ENCODE results near the gene DNAJA4. TPM values are rescaled to one million over a fixed set of nuclear protein-coding genes. Genes with fewer than 3 reads are reported as not detected.

Gene DNAJA4
- total and polyA plus RNA-seq, 2 of the 13 experiments (the other 11 are each of a cell fraction or from before 2014, with no cell fraction given), result not detected

- TF ChIP-seq SOX5 (CRISPR knock-in tag; IDR thresholded peaks at IDR 0.05; ENCODE audit: borderline replicate concordance) (0 out of 2 replicates have a peak, but pooled peaks have one; percentile 55), ATF3 (CRISPR knock-in tag; IDR thresholded peaks at IDR 0.05) (no peak; the same call in 1 of the 2 replicates), TAF1 (CRISPR knock-in tag; IDR thresholded peaks at IDR 0.05) (peak; percentile 81), HDAC1 (CRISPR knock-in tag; IDR thresholded peaks at IDR 0.05) (peak; percentile 98), IRF2 (CRISPR knock-in tag; IDR thresholded peaks at IDR 0.05) (peak; percentile 72; the same call in 1 of the 2 replicates), PAXIP1 (CRISPR knock-in tag; conservative IDR thresholded peaks at IDR 0.05) (peak; percentile 56), ETV5 (CRISPR knock-in tag; IDR thresholded peaks at IDR 0.05; ENCODE audit: borderline replicate concordance) (peak; percentile 76; the same call in 1 of the 2 replicates), SMYD3 (CRISPR knock-in tag; IDR thresholded peaks at IDR 0.05) (no peak), ZNF335 (CRISPR knock-in tag; IDR thresholded peaks at IDR 0.05) (no peak), ATF7 (IDR thresholded peaks at IDR 0.05) (no peak), ATF7 (CRISPR knock-in tag; IDR thresholded peaks at IDR 0.05) (peak; percentile 60; the same call in 1 of the 2 replicates), ZNF746 (CRISPR knock-in tag; IDR thresholded peaks at IDR 0.05) (0 out of 2 replicates have a peak, but pooled peaks have one; percentile 22), TFE3 (CRISPR knock-in tag; IDR thresholded peaks at IDR 0.05) (0 out of 2 replicates have a peak, but pooled peaks have one; percentile 34), RBM39 (IDR thresholded peaks at IDR 0.05; ENCODE audit: low read depth, low read length, poor library complexity, severe bottlenecking) (no peak), TRIM22 (IDR thresholded peaks at IDR 0.05) (no peak), ZNF652 (CRISPR knock-in tag; IDR thresholded peaks at IDR 0.05; ENCODE audit: borderline replicate concordance, low read depth) (no peak), ZNF329 (CRISPR knock-in tag; IDR thresholded peaks at IDR 0.05; ENCODE audit: low read depth) (no peak), ZSCAN20 (CRISPR knock-in tag; IDR thresholded peaks at IDR 0.05; ENCODE audit: borderline replicate concordance) (no peak), ZNF468 (CRISPR knock-in tag; IDR thresholded peaks at IDR 0.05) (no peak), SMC3 (IDR thresholded peaks at IDR 0.05; ENCODE audit: low read length) (no peak), NAIF1 (CRISPR knock-in tag; IDR thresholded peaks at IDR 0.05; ENCODE audit: borderline replicate concordance) (no peak), ZFY (CRISPR knock-in tag; IDR thresholded peaks at IDR 0.05) (peak; percentile 94), NFATC3 (CRISPR knock-in tag; IDR thresholded peaks at IDR 0.05) (no peak)
Observed at GRCh38 chr15:78299101-78299930, 35.0 kb downstream of the DNAJA4 start, which contains the start of gene SKIC8 (continued).

All from HepG2 (cell line).